Measurements from ENCODE around the gene BBOF1.

GRCh38 chr14:74015176-74015575, 4.0 kb upstream of the BBOF1 start:
- TF ChIP-seq EZH2phosphoT487 (IDR thresholded peaks at IDR 0.05; ENCODE audit: insufficient read depth, low read depth) (no peak), EZH2 (IDR thresholded peaks at IDR 0.05; ENCODE audit: insufficient read depth, poor library complexity, severe bottlenecking) (no peak)
